Stimulated activated naive B cell treated with anti-CD40 and anti-IgM and Interleukin-4, amounts not matched to agents 10 μg/mL and 1 μg/mL and 100 μg/mL, for 72 hours (primary cell): ENCODE measurements around the gene FANCB.

Experiments used
- ATAC-seq, 2 donors: fragments of 150-1000 bp; cut with Tn5 transposase; replicated peaks; 2 replicates each; pipeline ENCODE4 v1.10.0; 2021; ENCODE audit warnings: moderate library complexity in 1 of 2
- DNase-seq: peaks from one replicate; pipeline ENCODE4 v3.0.0; 2021
- H3K27ac Mint-ChIP-seq: one replicate; pipeline ENCODE4 v1.8.0; 2022; ENCODE audit warnings: mild to moderate bottlenecking, mixed read lengths
- H3K27me3 Mint-ChIP-seq, 2 donors: one replicate each; pipeline ENCODE4 v1.8.0; 2022; ENCODE audit warnings: mixed read lengths in 2 of 2
- H3K36me3 Mint-ChIP-seq, 2 donors: one replicate each; pipeline ENCODE4 v1.8.0; 2022; ENCODE audit warnings: mixed read lengths in 2 of 2, mild to moderate bottlenecking in 1 of 2
- H3K4me1 Mint-ChIP-seq, 2 donors: one replicate each; pipeline ENCODE4 v1.8.0; 2022; ENCODE audit warnings: mixed read lengths in 2 of 2, mild to moderate bottlenecking in 1 of 2
- H3K4me3 Mint-ChIP-seq, 2 donors: one replicate each; pipeline ENCODE4 v1.8.0; 2022; ENCODE audit warnings: mild to moderate bottlenecking in 2 of 2, mixed read lengths in 2 of 2, moderate library complexity in 1 of 2
- H3K9me3 Mint-ChIP-seq, 2 donors: one replicate each; pipeline ENCODE4 v1.8.0; 2022; ENCODE audit warnings: mixed read lengths in 2 of 2, mild to moderate bottlenecking in 1 of 2

FANCB gene

GRCh38 chrX:14883826-14884225 is 11.0 kb upstream of the FANCB start:
- ATAC-seq = no peak
- peaks cover 0 to 4% of the 10 kb centered on the region in 2 donors for H3K9me3 Mint-ChIP-seq
- no peaks in the 10 kb centered on the region for H3K27me3 Mint-ChIP-seq
- peaks cover 4 to 7% of the 10 kb centered on the region in 2 donors for H3K36me3 Mint-ChIP-seq
- DNase-seq = no peak
- H3K4me3 Mint-ChIP-seq = no peak overlapping the region
- H3K4me1 Mint-ChIP-seq = peaks cover 3 to 9% of the 10 kb centered on the region in 2 donors
- H3K27ac Mint-ChIP-seq = no peak overlapping the region

GRCh38 chrX:14875624-14876023 is 2.8 kb upstream of the FANCB start:
- Mint-ChIP-seq H3K36me3 (peaks cover 1 to 9% of the 10 kb centered on the region in 2 donors), H3K4me3 (no peak overlapping the region), H3K4me1 (peaks cover 2 to 5% of the 10 kb centered on the region in 2 donors), H3K27ac (no peak overlapping the region), H3K9me3 (no peaks in the 10 kb centered on the region), H3K27me3 (no peaks in the 10 kb centered on the region)
- ATAC-seq (no peak), DNase-seq (no peak)

- no peaks in the 10 kb centered on the region for H3K9me3 Mint-ChIP-seq
- H3K4me3 Mint-ChIP-seq = peak overlapping the region; percentile 88 to 93
- H3K4me1 Mint-ChIP-seq = peaks cover 2 to 5% of the 10 kb centered on the region in 2 donors
- H3K27ac Mint-ChIP-seq = peak overlapping the region; percentile 91
- DNase-seq = no peak
- no peak for ATAC-seq
- H3K27me3 Mint-ChIP-seq = no peaks in the 10 kb centered on the region
- H3K36me3 Mint-ChIP-seq = peaks cover 1 to 9% of the 10 kb centered on the region in 2 donors
Observed at GRCh38 chrX:14873676-14874049, 794 bp upstream of the FANCB start.

GRCh38 chrX:14872355-14872754 is 514 bp downstream of the FANCB start:
- peak overlapping the region; percentile 58 to 63 for H3K4me3 Mint-ChIP-seq
- H3K27ac Mint-ChIP-seq = no peak overlapping the region
- ATAC-seq (no peak), DNase-seq (no peak)
- peaks cover 2 to 5% of the 10 kb centered on the region in 2 donors for H3K4me1 Mint-ChIP-seq
- H3K9me3 Mint-ChIP-seq = peaks cover 0 to 4% of the 10 kb centered on the region in 2 donors
- no peaks in the 10 kb centered on the region for H3K27me3 Mint-ChIP-seq
- peaks cover 2 to 15% of the 10 kb centered on the region in 2 donors for H3K36me3 Mint-ChIP-seq

DNA sequence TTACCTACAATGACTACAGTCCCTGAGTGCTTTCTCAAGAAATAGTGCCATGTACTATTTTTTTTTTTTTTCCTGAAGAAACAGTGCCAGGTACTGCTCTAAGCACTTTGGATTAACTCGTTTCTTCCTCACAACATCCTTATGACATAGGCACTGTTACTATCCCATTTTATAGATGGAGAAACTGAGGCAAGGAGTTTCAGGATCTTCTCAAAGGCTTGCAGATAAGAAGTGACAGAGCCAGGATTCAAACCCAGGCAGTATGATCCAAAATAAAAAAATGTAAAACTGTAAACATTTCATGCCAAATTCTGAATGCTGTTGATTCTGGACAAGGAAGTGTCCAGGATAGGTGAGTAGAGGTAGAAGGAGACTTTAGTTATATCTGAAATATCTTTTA is 1.1 kb downstream of the FANCB start:
- Mint-ChIP-seq H3K4me3 (peak overlapping the region in 1 of 2 donors; percentile 46), H3K4me1 (peaks cover 2 to 5% of the 10 kb centered on the region in 2 donors), H3K27me3 (no peaks in the 10 kb centered on the region), H3K9me3 (peaks cover 0 to 4% of the 10 kb centered on the region in 2 donors), H3K27ac (no peak overlapping the region), H3K36me3 (peaks cover 6 to 16% of the 10 kb centered on the region in 2 donors)
- ATAC-seq (no peak), DNase-seq (no peak)

GRCh38 chrX:14865201-14865600 is 7.7 kb downstream of the FANCB start:
- no peak for ATAC-seq
- Mint-ChIP-seq H3K4me1 (no peaks in the 10 kb centered on the region), H3K27ac (no peak overlapping the region), H3K27me3 (no peaks in the 10 kb centered on the region), H3K9me3 (peaks cover 0 to 4% of the 10 kb centered on the region in 2 donors), H3K36me3 (peaks cover 6 to 11% of the 10 kb centered on the region in 2 donors), H3K4me3 (no peak overlapping the region)
- DNase-seq = no peak

GRCh38 chrX:14864631-14865030 is 8.2 kb downstream of the FANCB start:
- no peaks in the 10 kb centered on the region for H3K27me3 Mint-ChIP-seq

DNA sequence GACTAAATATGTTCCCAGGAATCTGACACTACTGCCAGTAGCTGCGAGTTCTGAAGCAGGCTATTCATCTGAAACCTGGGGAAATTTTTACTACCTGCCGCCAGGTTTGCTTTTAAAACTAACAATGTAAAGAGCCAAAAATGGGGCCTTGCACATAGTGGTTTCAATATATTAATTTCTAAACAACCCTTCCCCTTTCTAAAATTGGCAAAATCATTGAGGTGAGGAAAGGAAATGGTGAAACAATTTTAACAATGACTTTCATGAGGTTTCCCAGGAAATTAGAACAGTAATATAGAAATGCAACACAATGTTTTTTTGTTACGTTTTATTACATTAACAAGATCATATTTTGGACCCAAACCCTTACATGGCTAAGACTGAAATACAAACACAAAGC is 21.3 kb downstream of the FANCB start:
- H3K4me3 Mint-ChIP-seq = no peak overlapping the region
- no peaks in the 10 kb centered on the region for H3K4me1 Mint-ChIP-seq
- H3K27ac Mint-ChIP-seq = no peak overlapping the region
- peak in 1 of 2 donors; percentile 39 for ATAC-seq
- peaks cover 3 to 8% of the 10 kb centered on the region in 2 donors for H3K36me3 Mint-ChIP-seq
- H3K9me3 Mint-ChIP-seq = no peaks in the 10 kb centered on the region
- DNase-seq = no peak
- H3K27me3 Mint-ChIP-seq = no peaks in the 10 kb centered on the region

More at GRCh38 chrX:14864631-14865030, 8.2 kb downstream of the FANCB start:
- no peak for DNase-seq
- no peak for ATAC-seq
- Mint-ChIP-seq H3K27ac (no peak overlapping the region), H3K4me1 (no peaks in the 10 kb centered on the region), H3K4me3 (no peak overlapping the region), H3K36me3 (peaks cover 6 to 11% of the 10 kb centered on the region in 2 donors), H3K9me3 (peaks cover 0 to 4% of the 10 kb centered on the region in 2 donors)

DNA sequence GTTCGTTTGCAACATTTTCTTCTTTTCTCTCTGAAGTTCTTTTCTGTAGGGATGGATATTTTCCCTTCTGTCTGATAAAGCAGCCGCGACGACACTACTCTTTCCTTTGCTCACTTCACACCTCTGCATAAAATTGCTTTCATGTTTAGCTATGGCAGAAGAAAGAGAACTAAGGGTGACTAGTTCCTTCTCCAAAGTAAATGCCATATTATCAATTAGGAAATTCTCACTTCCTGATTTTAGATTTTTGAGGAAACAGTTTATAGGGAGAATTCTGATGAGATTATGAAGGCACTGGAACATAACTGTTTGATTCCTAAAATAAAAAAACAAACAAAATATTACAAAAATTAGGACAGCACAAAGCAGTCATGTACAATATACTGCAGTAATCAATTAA is 29.2 kb downstream of the FANCB start:
- Mint-ChIP-seq H3K27me3 (no peaks in the 10 kb centered on the region), H3K4me3 (no peak overlapping the region), H3K4me1 (peaks cover 0 to 1% of the 10 kb centered on the region in 2 donors), H3K36me3 (peaks cover 2 to 9% of the 10 kb centered on the region in 2 donors), H3K27ac (no peak overlapping the region), H3K9me3 (no peaks in the 10 kb centered on the region)
- ATAC-seq (no peak), DNase-seq (no peak)

- Mint-ChIP-seq H3K27ac (no peak overlapping the region), H3K9me3 (no peaks in the 10 kb centered on the region), H3K4me1 (peaks cover 0 to 2% of the 10 kb centered on the region in 2 donors), H3K4me3 (no peak overlapping the region), H3K36me3 (peaks cover 2 to 29% of the 10 kb centered on the region in 2 donors), H3K27me3 (peaks cover 0 to 5% of the 10 kb centered on the region in 2 donors)
- ATAC-seq (no peak), DNase-seq (no peak)
Observed at GRCh38 chrX:14837155-14837554, 35.7 kb downstream of the FANCB start.

DNA sequence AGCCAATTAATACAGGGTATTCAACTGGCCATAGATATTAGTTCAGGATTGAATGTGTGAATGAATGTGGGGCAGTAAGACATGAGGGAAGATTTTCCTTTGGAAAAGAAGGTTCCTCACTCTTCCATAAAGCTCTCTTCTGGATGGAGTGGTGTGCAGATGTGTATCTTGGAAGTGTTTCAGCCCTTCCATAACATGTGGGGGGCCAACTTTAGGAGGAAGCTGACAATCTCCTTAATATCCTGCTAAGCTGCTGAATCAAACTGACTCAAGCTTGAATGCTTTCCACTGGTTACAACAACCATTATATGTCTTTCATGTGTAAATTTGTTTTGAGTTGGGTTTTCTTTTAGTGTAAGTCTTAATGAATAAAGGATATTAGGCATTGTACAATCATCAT is 40.3 kb downstream of the FANCB start:
- no peak overlapping the region for H3K4me3 Mint-ChIP-seq
- peaks cover 4 to 7% of the 10 kb centered on the region in 2 donors for H3K4me1 Mint-ChIP-seq
- DNase-seq (no peak), ATAC-seq (no peak)
- peaks cover 4 to 20% of the 10 kb centered on the region in 2 donors for H3K36me3 Mint-ChIP-seq
- H3K9me3 Mint-ChIP-seq = peaks cover 2 to 13% of the 10 kb centered on the region in 2 donors
- peaks cover 0 to 8% of the 10 kb centered on the region in 2 donors for H3K27me3 Mint-ChIP-seq
- H3K27ac Mint-ChIP-seq = no peak overlapping the region

- peaks cover 4 to 7% of the 10 kb centered on the region in 2 donors for H3K4me1 Mint-ChIP-seq
Observed at GRCh38 chrX:14832151-14832550, 40.7 kb downstream of the FANCB start.

GRCh38 chrX:14829643-14830042 is 43.2 kb downstream of the FANCB start:
- no peak overlapping the region for H3K27ac Mint-ChIP-seq
- H3K4me3 Mint-ChIP-seq = no peak overlapping the region
- H3K9me3 Mint-ChIP-seq = peaks cover 2 to 13% of the 10 kb centered on the region in 2 donors
- ATAC-seq (no peak), DNase-seq (no peak)
- peaks cover 0 to 4% of the 10 kb centered on the region in 2 donors for H3K27me3 Mint-ChIP-seq
- peaks cover 2 to 4% of the 10 kb centered on the region in 2 donors for H3K36me3 Mint-ChIP-seq
- peaks cover 4 to 7% of the 10 kb centered on the region in 2 donors for H3K4me1 Mint-ChIP-seq

More at GRCh38 chrX:14832151-14832550, 40.7 kb downstream of the FANCB start:
- Mint-ChIP-seq H3K27ac (no peak overlapping the region), H3K36me3 (peaks cover 4 to 20% of the 10 kb centered on the region in 2 donors), H3K4me3 (no peak overlapping the region), H3K27me3 (peaks cover 0 to 8% of the 10 kb centered on the region in 2 donors), H3K9me3 (peaks cover 2 to 13% of the 10 kb centered on the region in 2 donors)
- ATAC-seq (no peak), DNase-seq (no peak)

DNA sequence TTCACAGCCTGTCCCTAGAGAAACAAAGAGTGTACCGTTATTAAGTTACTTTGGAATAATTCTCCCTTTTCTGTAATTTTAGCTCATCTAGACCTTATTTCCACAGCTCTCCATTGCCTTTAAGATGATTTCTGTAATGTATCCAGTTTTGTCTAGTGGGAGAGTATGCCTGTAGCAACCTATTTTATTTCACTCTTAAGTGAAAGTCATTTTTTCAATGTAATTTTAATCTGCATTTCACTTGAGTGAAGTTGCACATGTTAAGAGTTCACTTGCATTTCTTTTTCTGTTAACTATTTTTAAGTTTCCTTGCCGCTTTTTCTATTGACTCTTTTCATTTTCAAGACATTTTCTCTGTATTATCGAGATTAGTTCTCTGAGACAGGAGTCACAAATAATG is 46.5 kb downstream of the FANCB start:
- Mint-ChIP-seq H3K4me3 (no peak overlapping the region), H3K36me3 (peaks cover 0 to 2% of the 10 kb centered on the region in 2 donors), H3K9me3 (peaks cover 2 to 13% of the 10 kb centered on the region in 2 donors), H3K27ac (no peak overlapping the region), H3K4me1 (peaks cover 1 to 2% of the 10 kb centered on the region in 2 donors), H3K27me3 (peaks cover 0 to 3% of the 10 kb centered on the region in 2 donors)
- DNase-seq (no peak), ATAC-seq (no peak)

DNA sequence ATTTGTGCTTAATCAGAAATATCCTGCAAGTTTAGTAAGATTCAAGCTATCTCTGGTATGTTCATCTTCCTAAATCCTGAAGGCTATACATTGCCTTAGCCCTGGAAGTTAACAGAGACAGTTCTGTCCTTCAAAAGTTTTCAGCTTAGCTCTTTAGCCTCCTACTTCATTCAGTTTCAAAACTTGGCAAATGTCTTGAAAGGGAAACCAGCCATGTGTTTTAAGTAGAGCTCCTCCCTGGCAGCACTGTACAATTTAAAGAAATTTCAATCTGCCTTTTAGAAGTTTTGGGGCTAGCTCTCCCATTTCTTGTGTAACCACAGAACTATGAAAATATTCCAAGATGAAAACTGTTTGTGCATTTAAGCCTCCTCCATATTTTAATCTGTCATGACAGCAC is 47.0 kb downstream of the FANCB start:
- no peak overlapping the region for H3K27ac Mint-ChIP-seq
- no peak overlapping the region for H3K4me3 Mint-ChIP-seq
- H3K36me3 Mint-ChIP-seq = peaks cover 0 to 2% of the 10 kb centered on the region in 2 donors
- H3K27me3 Mint-ChIP-seq = peaks cover 0 to 3% of the 10 kb centered on the region in 2 donors
- H3K9me3 Mint-ChIP-seq = peaks cover 2 to 13% of the 10 kb centered on the region in 2 donors
- ATAC-seq (no peak), DNase-seq (no peak)
- no peaks in the 10 kb centered on the region for H3K4me1 Mint-ChIP-seq
